ENCODE measurements around the gene CFAP92.

Gene CFAP92

DNA sequence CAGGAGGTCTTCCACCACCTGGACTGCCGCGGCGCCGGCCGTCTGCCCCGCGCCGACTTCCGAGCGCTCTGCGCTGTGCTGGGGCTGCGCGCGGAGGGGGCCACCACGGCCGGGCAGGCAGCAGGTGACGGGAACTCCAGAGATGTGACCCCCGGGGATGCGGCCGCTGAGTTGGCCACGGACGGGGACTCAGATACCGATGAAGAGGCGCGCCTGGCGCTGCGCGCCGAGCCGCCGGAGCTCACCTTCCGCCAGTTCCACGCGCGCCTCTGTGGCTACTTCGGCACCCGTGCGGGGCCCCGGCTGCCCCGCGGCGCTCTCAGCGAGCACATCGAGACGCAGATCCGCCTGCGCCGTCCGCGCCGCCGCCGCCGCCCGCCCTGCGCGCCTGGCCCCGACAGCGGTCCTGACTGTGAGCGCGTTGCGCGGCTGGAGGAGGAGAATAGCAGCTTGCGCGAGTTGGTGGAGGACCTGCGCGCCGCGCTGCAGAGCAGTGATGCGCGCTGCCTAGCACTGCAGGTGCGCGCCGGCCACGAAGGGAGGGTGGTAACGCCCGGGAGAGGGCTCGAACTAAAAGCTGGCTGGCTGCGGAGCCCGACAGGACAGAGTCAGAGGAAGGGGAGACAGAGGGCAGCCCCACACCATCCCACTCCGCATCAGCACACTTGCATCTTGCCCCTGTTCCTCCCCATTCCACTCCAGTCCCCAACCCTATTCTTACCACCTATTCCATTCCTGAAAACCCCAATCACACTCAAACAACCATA is 8.1 kb upstream of the CFAP92 start:
- H3K4me1 Mint-ChIP-seq, result peaks cover 54% of the 10 kb centered on the region
- H3K27ac Mint-ChIP-seq, result no peak overlapping the region
- TF ChIP-seq, protein P1, sequence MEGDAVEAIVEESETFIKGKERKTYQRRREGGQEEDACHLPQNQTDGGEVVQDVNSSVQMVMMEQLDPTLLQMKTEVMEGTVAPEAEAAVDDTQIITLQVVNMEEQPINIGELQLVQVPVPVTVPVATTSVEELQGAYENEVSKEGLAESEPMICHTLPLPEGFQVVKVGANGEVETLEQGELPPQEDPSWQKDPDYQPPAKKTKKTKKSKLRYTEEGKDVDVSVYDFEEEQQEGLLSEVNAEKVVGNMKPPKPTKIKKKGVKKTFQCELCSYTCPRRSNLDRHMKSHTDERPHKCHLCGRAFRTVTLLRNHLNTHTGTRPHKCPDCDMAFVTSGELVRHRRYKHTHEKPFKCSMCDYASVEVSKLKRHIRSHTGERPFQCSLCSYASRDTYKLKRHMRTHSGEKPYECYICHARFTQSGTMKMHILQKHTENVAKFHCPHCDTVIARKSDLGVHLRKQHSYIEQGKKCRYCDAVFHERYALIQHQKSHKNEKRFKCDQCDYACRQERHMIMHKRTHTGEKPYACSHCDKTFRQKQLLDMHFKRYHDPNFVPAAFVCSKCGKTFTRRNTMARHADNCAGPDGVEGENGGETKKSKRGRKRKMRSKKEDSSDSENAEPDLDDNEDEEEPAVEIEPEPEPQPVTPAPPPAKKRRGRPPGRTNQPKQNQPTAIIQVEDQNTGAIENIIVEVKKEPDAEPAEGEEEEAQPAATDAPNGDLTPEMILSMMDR (IDR thresholded peaks at IDR 0.05), result no peak
- H3K36me3 Mint-ChIP-seq (ENCODE audit: low read depth), result no peaks in the 10 kb centered on the region
- DNase-seq, result peak; percentile 69
- H3K4me3 Mint-ChIP-seq, result peak overlapping the region; percentile 70
- H3K27me3 Mint-ChIP-seq (ENCODE audit: low read depth, poor library complexity), result peaks cover 82% of the 10 kb centered on the region
- peaks cover 4% of the 10 kb centered on the region for H3K9me3 Mint-ChIP-seq

DNA sequence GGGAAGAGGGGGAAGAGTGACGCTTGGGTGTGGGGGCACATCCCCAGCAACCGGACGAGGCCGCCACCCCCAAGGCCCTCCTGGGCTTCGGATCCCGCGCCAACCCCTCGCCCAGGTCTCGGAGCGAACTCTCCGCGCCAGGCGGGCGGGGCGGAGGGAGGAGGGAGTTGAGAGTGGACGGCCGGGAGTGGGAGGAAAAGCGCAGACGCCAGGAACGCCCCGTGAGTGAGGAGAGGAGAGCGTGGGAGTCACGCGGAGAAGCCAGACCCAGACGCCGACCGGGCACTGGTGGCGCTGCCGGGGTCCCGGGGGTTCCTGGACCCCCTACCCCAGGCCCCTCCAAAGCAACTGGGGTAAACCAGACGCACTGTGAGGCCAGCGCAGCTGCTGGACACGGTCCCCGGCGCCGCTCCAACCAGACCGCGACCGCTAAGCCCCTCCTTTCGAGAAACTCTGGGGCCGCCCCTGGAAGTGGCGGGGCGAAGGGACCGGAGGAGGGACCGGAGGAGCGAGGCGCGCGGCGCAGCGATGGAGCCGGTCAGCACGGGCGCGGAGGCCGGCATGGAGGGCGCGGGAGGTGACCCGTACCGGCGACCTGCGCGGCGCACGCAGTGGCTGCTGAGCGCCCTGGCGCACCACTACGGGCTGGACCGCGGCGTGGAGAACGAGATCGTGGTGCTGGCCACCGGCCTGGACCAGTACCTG is 7.4 kb upstream of the CFAP92 start, which contains the start of gene EFCC1:
Gene EFCC1 (plus strand): TSS at position 204 of the 705 bp plus-strand sequence. CDS start 325 bp downstream, at position 529.
- DNase-seq, result peak; percentile 74
- Mint-ChIP-seq H3K36me3 (ENCODE audit: low read depth) (no peaks in the 10 kb centered on the region), H3K27me3 (ENCODE audit: low read depth, poor library complexity) (peaks cover 81% of the 10 kb centered on the region), H3K4me1 (peaks cover 54% of the 10 kb centered on the region), H3K4me3 (peak within 1 kb of the TSS; percentile 77), H3K9me3 (peaks cover 4% of the 10 kb centered on the region), H3K27ac (no peak within 1 kb of the TSS)
- TF ChIP-seq, protein P1 (IDR thresholded peaks at IDR 0.05), result no peak

DNA sequence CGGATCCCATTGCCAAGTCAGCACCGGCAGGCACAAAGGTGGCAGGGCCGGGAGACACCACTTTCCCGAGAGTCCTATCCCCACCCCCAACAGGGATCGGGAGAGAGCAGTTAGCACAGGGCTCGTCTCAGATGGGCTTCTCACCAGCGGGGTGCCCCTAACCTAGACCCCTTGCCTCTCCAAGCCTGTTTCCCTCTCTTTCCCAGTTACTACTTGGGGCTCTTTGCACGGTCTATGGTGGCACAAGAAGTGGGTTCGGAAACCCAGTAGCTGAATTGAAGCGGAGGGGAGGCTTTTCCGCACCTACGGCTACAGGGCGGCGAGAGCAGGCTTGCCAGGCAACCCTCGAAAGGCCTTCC is 6.8 kb upstream of the CFAP92 start:
- TF ChIP-seq, protein P1 (IDR thresholded peaks at IDR 0.05), result no peak
- peaks cover 54% of the 10 kb centered on the region for H3K4me1 Mint-ChIP-seq
- H3K36me3 Mint-ChIP-seq (ENCODE audit: low read depth), result no peaks in the 10 kb centered on the region
- peaks cover 4% of the 10 kb centered on the region for H3K9me3 Mint-ChIP-seq
- H3K27ac Mint-ChIP-seq, result no peak overlapping the region
- peak overlapping the region; percentile 77 for H3K4me3 Mint-ChIP-seq
- DNase-seq, result no peak
- H3K27me3 Mint-ChIP-seq (ENCODE audit: low read depth, poor library complexity), result peaks cover 84% of the 10 kb centered on the region

DNA sequence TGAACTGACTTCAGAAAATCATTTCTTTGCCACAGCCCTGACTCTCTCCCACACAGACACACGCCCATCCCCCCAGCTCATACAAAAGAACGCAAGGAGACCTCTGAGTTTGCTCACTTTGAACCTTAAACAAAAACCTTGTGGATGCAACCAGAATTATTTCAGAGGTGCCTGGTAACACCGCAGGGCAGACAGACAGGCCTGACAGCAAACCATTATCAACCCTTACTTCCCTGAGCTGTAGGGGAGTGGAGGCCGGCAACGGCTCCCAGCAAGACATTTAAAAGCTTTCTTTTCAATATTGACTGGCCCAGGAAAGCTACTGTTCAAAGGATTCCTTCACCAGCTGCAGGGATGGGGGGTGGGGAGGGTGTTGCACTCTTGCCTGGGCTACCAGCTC is 5.2 kb upstream of the CFAP92 start:
- peaks cover 53% of the 10 kb centered on the region for H3K4me1 Mint-ChIP-seq
- no peak for DNase-seq
- peaks cover 71% of the 10 kb centered on the region for H3K27me3 Mint-ChIP-seq (ENCODE audit: low read depth, poor library complexity)
- TF ChIP-seq, protein P1 (IDR thresholded peaks at IDR 0.05), result no peak
- H3K27ac Mint-ChIP-seq, result no peak overlapping the region
- H3K4me3 Mint-ChIP-seq, result peak overlapping the region; percentile 70
- peaks cover 4% of the 10 kb centered on the region for H3K9me3 Mint-ChIP-seq
- H3K36me3 Mint-ChIP-seq (ENCODE audit: low read depth), result no peaks in the 10 kb centered on the region

DNA sequence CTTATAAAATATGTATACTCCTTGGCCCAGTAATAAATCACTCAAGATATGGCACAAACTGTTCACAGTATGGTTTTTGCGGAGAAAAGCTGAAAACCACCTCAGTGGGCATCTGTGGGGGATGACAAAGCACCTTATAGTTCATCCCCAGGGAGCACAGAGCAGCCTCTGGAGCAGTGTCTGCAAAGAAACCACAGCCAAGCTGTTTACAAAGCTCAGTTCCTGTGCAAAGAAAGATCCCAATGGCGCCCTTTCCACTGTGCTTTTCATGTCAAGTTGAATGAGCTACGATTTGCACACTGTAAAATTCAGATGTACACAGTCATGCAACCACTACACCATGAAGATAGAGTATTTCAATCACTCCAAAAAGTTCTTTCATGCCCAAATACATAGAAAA is 4.7 kb upstream of the CFAP92 start:
- TF ChIP-seq, protein P1 (IDR thresholded peaks at IDR 0.05), result no peak
- Mint-ChIP-seq H3K36me3 (ENCODE audit: low read depth) (no peaks in the 10 kb centered on the region), H3K9me3 (peaks cover 4% of the 10 kb centered on the region), H3K4me3 (peak overlapping the region; percentile 70), H3K27me3 (ENCODE audit: low read depth, poor library complexity) (peaks cover 68% of the 10 kb centered on the region), H3K27ac (no peak overlapping the region), H3K4me1 (peaks cover 54% of the 10 kb centered on the region)
- no peak for DNase-seq
